ENCODE results near the gene CMPK2. TPM values are rescaled to one million over a fixed set of nuclear protein-coding genes. Genes with fewer than 3 reads are reported as not detected.

CMPK2 gene, protein sequence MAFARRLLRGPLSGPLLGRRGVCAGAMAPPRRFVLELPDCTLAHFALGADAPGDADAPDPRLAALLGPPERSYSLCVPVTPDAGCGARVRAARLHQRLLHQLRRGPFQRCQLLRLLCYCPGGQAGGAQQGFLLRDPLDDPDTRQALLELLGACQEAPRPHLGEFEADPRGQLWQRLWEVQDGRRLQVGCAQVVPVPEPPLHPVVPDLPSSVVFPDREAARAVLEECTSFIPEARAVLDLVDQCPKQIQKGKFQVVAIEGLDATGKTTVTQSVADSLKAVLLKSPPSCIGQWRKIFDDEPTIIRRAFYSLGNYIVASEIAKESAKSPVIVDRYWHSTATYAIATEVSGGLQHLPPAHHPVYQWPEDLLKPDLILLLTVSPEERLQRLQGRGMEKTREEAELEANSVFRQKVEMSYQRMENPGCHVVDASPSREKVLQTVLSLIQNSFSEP
- 1 to 10 TPM; 2.6 to 3.6 TPM for total RNA-seq

DNA sequence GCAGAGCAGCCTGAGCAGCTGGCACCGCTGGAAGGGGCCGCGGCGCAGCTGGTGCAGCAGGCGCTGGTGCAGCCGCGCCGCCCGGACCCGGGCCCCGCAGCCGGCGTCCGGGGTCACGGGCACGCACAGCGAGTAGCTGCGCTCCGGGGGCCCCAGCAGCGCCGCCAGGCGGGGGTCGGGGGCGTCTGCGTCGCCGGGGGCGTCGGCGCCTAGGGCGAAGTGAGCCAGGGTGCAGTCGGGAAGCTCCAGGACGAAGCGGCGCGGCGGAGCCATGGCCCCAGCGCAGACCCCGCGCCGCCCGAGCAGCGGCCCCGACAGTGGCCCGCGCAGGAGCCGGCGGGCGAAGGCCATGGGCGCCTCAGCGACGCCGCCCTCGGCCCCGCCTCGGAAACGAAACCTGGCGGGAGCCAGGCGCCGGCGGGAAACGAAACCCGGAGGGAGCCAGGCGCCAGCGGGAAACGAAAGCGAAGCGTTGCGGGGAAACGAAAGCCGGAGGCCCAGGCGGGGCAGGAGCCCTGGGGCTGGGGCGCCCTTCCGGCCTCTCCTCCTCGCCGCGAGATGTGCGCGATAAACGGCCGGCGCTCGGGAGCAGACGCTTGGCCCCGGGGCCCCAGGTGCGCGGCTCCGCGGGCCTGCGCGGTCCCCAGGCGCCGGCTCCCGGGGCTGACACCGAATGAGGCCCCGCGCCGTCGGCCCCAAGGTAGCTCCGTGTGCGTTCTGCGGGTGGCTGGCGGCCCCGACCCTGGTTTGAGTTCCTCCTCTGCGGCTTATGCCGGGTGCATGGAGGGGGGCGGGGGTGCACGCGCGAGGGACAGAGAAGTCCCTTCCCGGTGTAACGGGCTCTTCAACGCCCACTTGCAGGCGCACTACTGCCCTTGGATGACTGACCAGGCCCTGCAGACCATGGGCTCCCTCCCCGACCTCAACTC is at the start of gene CMPK2:
Gene CMPK2, minus strand, starts transcription at position 562 of the 929 bp plus-strand sequence. Its CDS starts 211 bp downstream, at position 351.
- no peaks in the 10 kb centered on the region for H3K9me3 ChIP-seq
- H3K4me1 ChIP-seq = no peaks in the 10 kb centered on the region
- no peaks in the 10 kb centered on the region for H3K27me3 ChIP-seq
- peak within 1 kb of the TSS; percentile 87 for H3K4me3 ChIP-seq
- DNase-seq = peak; percentile 74
- peak within 1 kb of the TSS; percentile 89 for H3K27ac ChIP-seq
- H3K9ac ChIP-seq (ENCODE audit: low read depth in 2 of 2, low read length in 2 of 2) = peak within 1 kb of the TSS; percentile 75 to 79
- no peaks in the 10 kb centered on the region for H3K36me3 ChIP-seq
- TF ChIP-seq, protein P1, sequence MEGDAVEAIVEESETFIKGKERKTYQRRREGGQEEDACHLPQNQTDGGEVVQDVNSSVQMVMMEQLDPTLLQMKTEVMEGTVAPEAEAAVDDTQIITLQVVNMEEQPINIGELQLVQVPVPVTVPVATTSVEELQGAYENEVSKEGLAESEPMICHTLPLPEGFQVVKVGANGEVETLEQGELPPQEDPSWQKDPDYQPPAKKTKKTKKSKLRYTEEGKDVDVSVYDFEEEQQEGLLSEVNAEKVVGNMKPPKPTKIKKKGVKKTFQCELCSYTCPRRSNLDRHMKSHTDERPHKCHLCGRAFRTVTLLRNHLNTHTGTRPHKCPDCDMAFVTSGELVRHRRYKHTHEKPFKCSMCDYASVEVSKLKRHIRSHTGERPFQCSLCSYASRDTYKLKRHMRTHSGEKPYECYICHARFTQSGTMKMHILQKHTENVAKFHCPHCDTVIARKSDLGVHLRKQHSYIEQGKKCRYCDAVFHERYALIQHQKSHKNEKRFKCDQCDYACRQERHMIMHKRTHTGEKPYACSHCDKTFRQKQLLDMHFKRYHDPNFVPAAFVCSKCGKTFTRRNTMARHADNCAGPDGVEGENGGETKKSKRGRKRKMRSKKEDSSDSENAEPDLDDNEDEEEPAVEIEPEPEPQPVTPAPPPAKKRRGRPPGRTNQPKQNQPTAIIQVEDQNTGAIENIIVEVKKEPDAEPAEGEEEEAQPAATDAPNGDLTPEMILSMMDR (IDR thresholded peaks at IDR 0.05) = no peak
- intact Hi-C loops (cut with DNase I) = no loop called here

DNA sequence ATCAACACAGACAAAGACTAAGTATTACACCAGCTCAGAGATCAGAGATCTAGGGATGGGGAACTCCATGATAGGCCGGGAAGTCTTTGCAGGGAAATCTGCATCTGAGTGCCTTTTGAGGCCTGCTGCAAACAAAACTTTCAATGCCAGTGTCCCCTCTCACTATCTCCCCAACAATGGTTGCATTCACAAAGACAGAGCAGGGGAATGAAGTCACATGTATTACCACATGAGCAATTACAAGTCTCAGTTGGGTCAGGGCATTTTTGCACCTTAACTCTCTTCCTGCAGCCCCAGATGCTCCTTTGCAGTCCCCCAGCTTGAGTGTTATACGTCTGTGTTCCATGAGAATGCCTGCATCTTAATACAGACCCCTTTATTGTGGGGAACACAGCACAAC is 49.7 kb upstream of the CMPK2 start:
- Histone ChIP-seq H3K9me3 (no peaks in the 10 kb centered on the region), H3K27me3 (no peaks in the 10 kb centered on the region), H3K4me1 (no peaks in the 10 kb centered on the region), H3K27ac (no peak overlapping the region), H3K36me3 (no peaks in the 10 kb centered on the region), H3K9ac (ENCODE audit: low read depth in 2 of 2, low read length in 2 of 2) (no peak overlapping the region), H3K4me3 (no peak overlapping the region)
- DNase-seq = no peak
- intact Hi-C loops (cut with DNase I) = no loop called here
- TF ChIP-seq, protein P1 (IDR thresholded peaks at IDR 0.05) = no peak

DNA sequence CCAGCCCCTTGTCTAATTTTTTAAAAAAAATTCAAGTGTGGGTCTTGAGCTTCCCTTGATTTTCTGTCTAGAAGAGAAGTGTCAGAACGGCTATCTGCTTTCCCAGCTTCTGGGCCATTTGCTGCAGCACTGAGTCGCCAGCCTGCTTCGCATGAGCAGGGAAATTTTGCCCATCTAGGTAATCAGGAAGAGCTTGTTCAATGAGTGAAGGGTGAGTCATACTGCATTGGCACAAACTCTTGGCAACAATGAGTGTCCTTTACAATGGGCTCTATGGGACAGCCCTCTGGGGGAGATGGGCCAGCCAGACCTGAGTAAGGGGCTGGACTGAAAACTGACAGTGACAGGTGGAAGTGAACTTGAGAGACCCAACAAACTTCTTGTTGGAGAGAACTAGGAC is 49.1 kb upstream of the CMPK2 start:
- H3K4me1 ChIP-seq = no peaks in the 10 kb centered on the region
- no peaks in the 10 kb centered on the region for H3K27me3 ChIP-seq
- intact Hi-C loops (cut with DNase I) = loop anchor here (5.0 kb wide), 1 partner anchor 112 kb away; no protein-coding TSS in a partner anchor
- no peaks in the 10 kb centered on the region for H3K36me3 ChIP-seq
- H3K4me3 ChIP-seq = no peak overlapping the region
- no peak overlapping the region for H3K27ac ChIP-seq
- H3K9ac ChIP-seq (ENCODE audit: low read depth in 2 of 2, low read length in 2 of 2) = no peak overlapping the region
- TF ChIP-seq, protein P1 (IDR thresholded peaks at IDR 0.05) = no peak
- no peak for DNase-seq
- H3K9me3 ChIP-seq = no peaks in the 10 kb centered on the region

DNA sequence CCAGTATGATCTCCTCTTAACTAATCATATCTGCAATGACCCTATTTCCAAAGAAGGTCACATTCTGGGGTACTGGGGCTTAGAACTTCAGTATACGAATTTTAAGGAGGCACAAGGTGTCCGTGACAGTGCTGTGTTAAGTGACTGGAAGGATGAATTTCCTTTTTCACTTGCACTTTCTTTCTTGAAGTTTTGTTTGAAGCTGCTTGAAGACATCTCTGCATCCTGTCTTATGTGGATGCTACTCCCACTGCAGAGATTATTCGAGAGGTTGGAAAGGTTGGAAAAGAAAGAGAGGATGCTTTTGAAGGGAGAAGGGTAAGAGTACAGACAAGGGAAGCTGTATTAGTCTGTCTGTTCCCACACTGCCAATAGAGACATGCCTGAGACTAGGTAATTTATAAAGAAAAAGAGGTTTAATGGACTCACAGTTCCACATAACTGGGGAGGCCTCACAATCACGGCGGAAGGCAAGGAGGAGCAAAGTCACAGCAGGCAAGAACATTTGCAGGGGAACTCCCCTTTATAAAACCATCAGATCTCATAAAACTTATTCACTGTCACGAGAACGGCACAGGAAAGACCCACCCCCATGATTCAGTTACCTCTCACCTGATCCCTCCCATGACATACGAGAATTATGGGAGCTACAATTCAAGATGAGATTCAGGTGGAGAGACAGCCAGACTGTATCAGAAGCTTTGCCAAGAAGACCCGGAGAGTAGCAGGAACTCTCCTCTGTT is 47.9 kb upstream of the CMPK2 start:
- DNase-seq = no peak
- intact Hi-C loops (cut with DNase I) = loop anchor here (5.0 kb wide), 1 partner anchor 114 kb away; no protein-coding TSS in a partner anchor

More for the DNA sequence above, 47.9 kb upstream of the CMPK2 start:
- no peaks in the 10 kb centered on the region for H3K4me1 ChIP-seq
- H3K4me3 ChIP-seq = no peak overlapping the region
- no peak overlapping the region for H3K9ac ChIP-seq (ENCODE audit: low read depth in 2 of 2, low read length in 2 of 2)
- H3K9me3 ChIP-seq = no peaks in the 10 kb centered on the region
- TF ChIP-seq, protein P1 (IDR thresholded peaks at IDR 0.05) = no peak
- H3K36me3 ChIP-seq = no peaks in the 10 kb centered on the region
- H3K27me3 ChIP-seq = no peaks in the 10 kb centered on the region
- H3K27ac ChIP-seq = no peak overlapping the region
